ENCODE measurements around the gene MAP7.

DNA sequence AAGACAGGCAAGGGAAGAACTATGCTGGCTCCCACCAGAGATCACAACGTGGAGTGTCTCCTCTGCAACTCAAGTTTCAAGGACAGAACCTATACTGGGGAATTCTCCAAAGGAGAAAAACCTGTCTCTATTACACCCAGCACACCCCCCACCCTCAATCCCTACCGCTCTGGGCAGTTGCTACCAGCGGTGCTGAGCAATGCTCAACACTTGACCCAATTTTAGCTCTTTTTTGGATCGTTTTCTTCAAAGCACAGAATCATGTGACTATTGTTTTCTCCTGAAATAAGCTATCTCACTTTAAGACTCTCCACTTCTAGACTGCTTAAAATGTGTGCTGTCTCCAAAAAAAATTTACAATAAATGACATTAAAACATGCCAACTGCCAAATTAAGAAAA lies 23.3 kb downstream of the MAP7 start:
- no peak for TF ChIP-seq TAF1 (IDR thresholded peaks at IDR 0.05; ENCODE audit: borderline replicate concordance, low read depth, low read length)
- no peak for TF ChIP-seq POLR2A (IDR thresholded peaks at IDR 0.05; ENCODE audit: low read depth, low read length)
- no peak for TF ChIP-seq POLR2AphosphoS5 (IDR thresholded peaks at IDR 0.05; ENCODE audit: low read depth, low read length)

Measured in GM12892 (cell line).